Retina (tissue), 1 donor: ENCODE measurements around the gene DHPS.
"Not testable (repeated sequence)": the region's sequence is repeated elsewhere in the genome, so short reads cannot be mapped to it uniquely, and the experiment has no call there.

Source experiments
- DNase-seq: peaks from one replicate; pipeline ENCODE4 v3.0.0-alpha.2; 2016

The DHPS gene

DNA sequence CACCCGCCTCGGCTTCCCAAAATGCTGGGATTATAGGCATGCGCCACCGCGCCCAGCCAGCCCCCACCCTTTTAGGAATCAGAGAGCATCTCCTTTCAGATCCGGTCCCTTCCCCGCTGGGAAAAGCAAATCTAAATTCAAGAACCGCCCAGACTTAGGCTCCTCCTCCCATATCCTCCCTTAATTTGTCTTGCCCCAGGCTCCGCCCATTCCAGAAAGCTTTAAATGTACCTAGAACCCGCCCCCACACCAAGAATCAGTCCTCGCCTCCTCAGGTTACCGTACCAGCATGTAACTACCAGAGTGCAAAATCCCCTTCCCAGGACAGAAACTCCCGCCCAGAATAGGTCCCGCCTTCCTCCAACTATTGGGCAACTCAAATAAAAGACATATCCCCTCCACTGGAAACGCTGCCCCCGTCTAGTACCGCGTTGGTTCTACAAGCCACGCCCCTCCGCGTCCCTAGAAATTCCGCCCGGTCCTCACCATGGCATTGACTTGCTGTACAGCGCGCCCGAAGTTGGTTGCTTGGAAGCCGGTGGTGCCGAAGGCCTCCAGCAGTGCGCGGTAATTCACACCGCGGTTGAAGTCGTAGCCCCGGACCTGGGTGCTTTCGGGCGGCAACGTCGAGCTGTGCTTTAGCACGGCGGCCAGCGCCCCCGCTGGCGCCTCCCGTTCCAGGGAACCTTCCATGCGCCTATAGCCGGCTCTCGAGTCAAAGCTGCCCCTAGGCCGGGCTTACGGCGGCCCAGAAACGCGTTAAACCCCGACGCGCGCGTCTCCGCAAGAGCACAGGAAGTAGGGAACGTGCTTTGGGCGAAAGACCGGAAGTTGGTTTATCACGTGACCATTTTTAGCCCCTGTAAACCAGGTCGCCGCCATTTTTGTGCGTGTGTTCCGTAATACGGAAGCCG, at the start of gene DHPS:
TSS of gene DHPS (minus strand) at position 807 of the 914 bp plus-strand sequence. CDS start at position 693, 114 bp downstream.
- DNase-seq: peak; percentile 97

DNA sequence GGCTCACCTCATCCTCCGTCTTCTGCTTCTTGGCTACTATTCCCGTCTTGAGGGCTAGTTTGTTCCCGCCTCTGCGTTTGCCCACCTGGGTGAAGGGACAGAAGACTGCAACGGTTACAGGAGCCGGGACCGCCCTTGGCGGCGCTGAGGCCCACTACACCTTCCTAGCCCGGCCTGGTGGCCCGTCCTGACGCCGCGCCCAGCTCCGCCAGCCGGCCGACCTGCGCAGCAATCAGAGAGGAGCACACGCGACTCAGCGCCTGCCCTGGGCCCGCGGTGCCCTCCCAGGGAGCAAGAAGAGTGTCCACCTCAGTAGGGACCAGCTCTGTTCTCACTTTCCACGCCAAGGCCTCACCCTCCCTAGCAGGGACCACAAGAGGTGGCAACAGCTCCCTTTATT, 49.7 kb upstream of the DHPS start:
- DNase-seq: no peak

DNA sequence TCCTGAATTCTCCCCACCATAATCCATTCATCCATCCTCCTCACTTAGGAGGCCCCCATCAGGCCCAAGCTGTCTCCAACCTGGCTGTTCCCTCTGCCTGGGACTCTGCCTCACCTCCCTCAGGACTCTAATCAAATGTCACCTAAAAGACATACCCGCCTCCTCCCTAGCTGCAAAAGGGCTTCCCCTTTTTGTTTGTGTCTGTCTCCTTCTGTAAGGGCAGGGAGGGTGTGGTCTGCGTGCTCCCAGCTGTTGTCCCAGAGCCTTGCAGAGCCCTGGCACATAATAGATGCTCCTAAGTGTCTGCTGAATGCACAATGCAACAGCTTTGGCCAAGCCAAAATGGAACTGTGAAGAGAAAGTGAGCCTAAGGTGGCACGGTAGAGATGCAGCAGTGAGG, 48.4 kb upstream of the DHPS start:
- DNase-seq: no peak

DNA sequence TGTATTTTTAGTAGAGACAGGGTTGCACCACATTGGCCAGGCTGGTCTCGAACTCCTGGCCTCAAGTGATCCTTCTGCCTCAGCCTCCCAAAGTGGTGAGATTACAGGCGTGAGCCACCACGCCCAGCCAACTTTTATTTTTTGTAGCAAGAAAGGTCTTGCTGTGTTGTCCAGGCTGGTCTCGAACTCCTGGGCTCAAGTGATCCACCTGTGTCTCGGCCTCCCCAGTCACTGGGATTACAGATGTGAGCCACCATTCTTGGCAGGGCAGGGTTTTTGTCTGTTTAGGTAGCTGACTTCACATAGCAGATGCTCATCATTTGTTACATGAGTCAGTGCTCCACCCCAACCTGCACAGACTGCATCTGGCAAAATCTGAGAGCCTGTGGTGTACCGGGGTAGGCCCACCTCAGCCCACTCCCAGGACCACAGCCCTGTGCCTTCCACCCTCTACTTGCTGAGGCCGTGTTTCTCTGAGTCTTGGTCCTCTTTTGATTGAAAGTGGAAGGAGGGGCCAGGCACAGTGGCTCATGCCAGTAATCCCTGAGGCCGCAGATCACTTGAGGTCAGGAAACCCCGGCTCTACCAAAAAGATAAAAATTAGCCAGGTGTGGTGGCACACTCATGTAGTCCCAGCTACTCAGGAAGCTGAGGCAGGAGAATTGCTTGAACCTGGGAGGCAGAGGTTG, 46.2 kb upstream of the DHPS start:
- no peak for DNase-seq

DNA sequence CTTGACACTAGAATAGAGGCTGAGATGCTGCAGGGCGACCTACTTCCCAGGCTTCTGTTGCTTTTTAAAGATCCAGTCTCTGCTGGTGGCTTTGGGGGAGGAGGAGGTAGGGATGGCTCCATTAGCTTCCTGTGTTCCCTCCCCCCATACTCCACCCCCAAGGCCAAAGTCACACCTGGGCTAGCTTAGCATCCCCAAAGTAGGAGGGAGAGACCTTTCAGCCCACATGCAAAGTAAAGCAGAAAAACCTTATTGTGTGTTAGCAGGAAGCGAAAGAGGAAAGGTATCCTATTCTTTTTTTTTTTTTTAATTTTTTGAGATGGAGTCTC, 45.3 kb upstream of the DHPS start:
- no peak for DNase-seq

DNA sequence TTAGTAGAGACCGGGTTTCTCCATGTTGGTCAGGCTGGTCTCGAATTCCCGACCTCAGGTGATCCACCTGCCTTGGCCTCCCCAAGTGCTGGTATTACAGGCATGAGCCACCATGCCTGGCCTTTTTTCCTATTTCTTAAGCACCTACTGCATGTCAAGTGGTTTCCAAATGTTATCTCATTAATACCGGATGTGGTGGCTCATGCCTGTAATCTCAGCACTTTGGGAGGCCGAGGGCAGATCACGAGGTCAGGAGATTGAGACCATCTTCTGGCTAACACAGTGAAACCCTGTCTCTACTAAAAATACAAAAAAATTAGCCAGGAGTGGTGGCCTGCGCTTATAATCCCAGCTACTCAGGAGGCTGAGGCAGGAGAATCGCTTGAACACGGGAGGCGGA, 43.9 kb upstream of the DHPS start:
- DNase-seq: not testable (repeated sequence)

DNA sequence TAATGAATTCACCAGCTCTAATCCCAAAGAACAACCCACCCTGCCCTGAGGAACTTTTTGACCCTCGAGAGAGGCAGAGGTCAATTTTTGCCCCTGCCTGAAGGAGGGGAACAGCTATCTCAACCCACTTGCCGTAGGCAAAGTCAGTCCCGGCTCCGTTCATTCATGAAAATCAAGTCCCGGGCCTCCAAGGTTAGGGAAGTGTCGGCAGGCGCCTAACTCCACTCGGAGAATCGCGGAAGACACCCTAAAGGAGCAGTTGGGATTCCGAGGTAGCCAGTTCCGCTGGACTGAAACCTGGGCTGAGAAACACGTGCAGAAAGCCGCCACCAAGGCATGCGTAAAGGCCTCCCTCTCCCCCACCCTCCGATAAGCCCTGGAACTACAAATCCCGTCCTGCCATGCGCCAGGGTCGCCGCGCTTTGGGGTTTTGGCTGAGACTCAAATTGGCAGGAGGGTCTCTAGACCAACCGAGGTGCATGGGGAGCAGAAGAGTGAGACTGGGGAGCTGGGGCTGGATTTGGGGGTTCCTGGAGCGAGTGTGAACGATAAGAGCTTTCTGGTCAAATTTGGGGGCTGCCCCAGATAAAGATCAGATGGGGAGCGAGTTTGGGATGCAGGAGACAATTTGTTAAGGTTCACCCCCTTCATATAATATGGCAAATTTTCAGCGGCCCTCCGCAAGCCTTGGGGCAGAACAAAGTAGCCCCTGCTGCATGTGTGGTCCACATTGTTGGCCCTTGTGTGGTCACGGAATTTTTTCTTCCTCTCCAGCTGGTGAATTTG, 42.2 kb upstream of the DHPS start, which contains the start of gene TNPO2:
TSS of gene TNPO2 (minus strand) at position 292 of the 786 bp plus-strand sequence. CDS start 2,955 bp downstream, outside the sequence.
- DNase-seq: peak; percentile 88

DNA sequence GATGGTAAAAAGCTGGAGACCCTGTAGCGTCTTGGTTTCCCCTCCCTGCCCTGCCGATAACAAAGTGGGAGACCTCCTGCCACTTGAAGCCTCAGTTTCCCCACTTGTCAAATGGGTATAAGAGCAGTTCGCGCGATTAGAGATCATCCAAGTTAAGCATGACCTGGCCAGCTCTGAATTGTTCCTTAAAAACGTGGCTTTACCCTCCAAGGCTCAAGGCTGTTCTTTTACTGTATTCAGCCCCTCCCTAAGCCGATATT, 41.6 kb upstream of the DHPS start:
- no peak for DNase-seq

DNA sequence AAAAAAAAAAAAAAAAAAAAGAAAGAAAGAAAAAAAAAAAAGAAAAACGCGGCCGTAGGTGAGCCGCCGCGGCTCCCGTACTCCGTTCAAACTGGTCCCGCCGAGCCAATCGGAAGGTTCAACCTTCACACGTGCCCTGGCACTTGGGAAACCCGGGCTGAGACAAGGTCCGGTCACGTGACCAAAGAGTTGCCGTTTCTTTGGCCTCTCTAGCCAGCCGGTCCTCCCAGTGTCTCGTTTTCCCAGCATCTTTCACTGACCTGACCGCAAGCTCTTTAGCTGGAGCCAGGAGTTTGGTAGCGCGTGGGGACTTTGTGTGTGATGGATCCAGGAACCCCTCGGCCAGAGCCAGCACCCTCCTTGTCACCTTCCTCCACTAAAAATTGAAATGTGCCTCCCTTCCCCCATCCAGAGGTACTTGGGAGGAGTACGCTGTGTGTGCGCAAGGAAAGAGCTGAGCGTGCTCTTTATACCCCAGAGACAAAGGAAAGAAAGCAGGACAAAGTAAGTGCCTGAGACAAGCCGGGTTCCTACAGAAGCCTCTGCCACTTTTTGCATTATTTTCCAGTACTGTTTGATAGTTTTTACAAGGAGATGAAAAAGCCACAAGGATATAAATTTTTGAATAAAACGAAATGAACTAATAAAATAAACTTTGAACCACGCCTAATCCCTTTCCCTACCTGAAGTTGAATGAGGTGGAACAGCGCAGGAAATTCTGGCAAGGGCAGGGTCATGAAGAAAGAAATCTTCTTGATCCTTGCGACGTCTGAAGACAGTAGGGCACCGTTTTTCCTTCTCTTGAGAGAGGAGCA, 41.1 kb upstream of the DHPS start:
- DNase-seq: peak; percentile 97

DNA sequence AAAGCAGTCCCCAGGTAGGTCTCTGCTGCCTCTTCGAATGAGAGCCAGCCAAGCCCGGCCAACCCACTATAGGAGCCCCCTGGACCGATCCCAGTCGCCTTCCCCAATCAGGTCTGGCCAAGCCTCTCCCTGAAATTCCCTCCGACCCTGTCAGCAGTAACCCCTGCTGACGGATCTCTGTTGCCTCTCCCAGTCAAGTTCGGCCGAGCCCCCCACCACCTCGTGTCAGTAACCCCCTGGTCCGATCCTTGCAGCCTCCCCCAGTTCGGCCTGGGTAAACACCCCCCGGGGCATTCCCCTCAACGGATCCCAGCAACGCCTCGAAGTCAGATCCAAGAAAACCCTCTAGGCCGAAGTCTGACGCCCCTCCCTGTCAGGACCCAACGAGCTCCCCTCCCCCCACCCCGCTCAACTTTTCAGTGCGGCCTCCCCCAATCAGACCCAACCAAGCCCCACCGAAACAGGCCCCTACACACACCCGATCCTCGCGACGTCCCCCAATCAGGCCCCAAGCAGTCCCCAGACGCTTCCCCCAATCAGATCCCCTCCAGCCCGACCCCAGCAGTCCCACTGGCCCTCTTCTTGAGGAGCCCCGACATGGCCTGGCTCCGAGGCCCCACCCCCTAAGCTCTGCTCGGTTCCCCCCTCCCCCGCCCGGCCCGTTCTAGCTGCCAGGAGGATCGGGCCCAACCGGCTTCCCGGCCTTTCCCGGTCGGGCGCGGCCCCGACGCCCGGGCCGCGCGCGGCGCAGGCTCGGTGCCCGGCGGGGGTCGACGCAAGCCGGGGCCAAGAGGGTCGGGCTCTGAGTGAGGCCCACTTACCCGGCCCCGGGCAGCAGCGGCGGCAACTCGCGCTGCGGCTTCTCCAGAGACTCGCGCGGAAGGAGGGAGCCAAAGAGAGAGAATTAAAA, 40.2 kb upstream of the DHPS start:
- peak; percentile 55 for DNase-seq

DNA sequence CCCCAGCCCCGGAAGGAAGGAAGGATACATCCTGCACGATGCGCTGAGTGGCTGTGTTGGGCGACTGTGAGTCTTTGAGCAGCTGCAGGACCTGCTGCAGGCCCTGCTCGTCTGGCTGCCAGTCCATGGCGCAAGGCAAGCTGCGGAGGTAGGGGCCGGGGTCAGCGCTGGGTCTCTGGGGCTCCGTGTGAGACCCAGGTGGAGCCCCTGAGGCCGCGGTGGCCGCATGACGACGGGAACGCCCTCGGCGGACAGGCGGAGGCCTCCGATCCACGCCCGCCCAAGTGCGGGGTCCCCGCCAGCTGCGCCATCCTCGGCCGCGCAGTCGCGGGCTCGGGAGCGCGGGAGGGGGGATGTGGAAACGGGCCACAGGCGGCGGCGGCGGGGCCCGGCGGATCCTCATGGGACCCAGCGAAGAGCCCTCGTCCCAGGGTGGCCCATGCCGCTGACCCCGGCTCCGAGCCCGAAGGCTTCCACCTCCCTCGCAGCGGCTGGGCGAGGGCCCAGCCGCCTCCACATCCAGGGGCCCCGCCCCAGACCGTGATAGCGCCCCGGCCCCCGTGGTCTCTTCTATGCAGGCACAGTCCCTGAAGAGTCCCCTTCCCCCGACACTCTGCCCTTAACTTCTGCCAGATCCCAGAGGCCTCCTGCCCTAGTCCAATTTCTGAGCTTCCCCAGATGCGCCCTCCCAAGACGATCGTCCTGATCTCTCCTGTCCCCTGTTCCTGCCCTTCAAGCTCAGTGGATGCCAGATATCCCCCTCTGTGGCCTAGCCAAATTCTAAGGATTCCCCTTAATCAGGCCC, 39.4 kb upstream of the DHPS start:
- DNase-seq: peak; percentile 59

DNA sequence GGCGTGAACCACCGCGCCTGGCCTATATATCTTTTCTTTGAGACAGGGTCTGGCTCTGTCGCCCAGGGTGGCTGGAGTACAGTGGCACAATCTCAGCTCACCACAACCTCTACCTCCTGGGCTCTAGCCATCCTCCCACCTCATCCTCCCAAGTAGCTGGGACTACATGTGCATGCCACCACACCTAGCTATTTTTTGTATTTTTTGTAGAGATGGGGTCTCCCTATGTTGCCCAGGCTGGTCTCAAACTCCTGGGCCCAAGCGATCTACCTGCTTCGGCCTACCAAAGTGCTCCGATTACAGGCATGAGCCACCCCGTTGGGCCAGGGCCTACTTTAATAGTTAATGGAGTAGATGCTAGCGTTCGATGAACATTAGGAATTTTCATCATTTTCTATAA, 38.6 kb upstream of the DHPS start:
- no peak for DNase-seq

DNA sequence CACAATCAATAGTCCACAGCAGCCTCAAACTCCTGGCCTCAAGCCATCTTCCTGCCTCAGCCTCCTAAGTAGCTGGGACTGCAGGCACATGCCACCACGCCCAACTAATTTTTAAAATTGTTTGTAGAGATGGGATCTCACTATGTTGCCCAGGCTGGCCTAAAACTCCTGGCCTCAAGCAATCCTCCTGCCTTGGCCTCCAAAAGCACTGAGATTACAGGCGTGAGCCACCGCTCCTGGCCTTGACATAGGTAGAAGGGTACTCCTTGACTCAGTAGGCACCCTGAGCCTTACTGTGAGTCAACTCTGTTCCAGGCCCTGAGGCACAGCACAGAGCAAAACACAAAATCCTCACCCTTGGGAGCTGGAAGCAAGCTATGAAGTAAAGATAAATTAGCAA, 34.2 kb upstream of the DHPS start:
- DNase-seq: no peak

DNA sequence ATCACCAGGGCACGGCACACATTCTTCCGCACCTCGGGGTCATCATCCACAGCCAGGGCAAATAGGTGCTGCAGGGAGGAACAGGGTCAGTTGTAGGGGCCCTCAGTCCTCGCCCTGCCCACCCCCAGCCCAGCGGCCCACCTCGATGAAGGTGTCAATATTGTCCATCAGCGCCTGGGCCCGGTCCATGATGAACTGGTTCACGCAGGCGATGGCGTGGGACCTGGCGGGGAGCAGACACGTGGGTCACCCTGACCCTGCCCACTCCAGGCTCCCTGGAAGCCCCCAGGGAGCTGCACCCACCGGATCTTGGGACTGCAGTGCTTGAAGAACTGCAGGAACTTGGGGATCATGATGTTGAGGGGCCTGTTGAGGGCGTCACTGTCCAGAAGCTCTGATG, 33.4 kb upstream of the DHPS start:
- DNase-seq: no peak

DNA sequence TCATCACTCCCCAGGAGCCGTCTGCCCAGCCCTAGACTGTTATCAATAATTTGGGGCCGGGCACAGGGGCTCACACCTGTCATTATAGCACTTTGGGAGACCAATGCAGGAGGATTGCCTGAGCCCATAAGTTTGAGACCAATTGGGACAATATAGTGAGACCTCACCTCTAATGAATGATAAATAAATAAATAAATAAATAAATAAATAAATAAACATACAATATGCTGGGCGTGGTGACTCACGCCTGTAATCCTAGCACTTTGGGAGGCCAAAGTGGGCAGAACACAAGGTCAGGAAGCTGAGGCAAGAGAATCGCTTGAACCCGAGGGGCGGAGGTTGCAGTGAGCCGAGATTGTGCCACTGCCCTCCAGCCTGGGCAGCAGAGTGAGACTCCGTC, 31.6 kb upstream of the DHPS start:
- DNase-seq: not testable (repeated sequence)

DNA sequence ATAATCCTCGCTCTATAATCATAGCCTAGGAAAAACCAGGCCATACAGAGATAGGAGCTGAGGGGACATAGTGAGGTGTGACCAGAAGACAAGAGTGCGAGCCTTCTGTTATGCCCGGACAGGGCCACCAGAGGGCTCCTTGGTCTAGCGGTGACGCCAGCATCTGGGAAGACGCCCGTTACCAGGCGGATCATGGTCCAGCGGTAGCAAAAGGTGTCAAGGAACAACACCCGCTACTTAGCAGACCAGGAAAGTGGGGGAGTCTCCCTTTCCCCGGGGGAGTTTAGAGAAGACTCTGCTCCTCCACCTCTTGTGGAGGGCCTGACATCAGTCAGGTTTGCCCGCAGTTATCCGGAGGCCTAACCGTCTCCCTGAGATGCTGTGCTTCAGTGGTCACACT, 30.4 kb upstream of the DHPS start:
- DNase-seq: not testable (repeated sequence)

DNA sequence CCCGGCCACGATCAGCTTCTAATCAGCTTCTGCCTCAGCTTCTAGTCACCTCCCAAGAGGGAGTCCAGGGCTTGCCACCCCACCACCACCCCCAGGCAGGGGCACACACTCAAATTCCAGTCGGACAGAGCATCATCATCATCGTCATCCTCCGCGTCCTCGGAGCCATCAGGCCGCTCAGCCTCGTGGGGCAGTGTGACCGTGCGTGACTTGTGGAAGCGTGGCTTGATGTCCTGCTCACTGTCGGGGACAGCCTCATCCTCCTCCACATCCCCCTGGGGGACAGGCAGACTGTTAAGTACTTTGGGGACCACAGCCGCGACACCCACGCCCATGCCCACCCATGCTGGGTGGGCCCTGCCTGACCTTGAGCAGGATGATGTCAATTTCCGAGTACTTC, 29.5 kb upstream of the DHPS start:
- DNase-seq: no peak

DNA sequence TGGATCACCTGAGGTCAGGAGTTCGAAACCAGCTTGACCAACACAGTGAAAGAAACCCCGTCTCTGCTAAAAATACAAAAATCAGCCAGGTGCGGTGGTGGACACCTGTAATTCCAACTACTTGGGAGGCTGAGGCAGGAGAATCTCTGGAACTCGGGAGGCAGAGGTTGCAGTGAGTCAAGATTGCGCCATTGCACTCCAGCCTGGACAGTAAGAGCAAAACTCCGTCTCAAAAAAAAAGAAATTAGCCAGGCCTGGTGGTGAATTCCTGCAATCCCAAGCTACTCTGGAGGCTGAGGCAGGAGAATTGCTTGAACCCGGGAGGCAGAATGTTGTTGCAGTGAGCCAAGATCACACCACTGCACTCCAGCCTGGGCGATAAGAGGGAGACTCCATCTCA, 27.0 kb upstream of the DHPS start:
- no peak for DNase-seq

DNA sequence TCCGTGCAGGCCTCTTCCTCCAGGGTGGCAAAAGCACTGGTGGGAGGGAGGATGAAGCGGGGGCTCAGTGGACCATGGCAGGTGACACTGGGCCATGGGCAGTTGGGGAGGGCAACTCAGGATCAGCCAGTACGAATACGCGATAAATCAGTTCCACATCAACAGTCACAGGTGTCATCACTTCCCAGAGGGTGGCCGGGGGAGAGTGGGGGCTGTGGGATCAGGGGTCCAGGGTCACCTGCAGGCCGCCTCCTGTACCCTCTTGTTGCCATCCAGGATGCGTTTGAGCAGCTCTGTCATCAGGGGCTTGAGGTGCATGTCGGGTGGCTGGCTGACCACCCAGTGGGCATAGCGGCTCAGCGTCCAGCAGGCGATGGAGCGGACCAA, 24.6 kb upstream of the DHPS start:
- DNase-seq: no peak

DNA sequence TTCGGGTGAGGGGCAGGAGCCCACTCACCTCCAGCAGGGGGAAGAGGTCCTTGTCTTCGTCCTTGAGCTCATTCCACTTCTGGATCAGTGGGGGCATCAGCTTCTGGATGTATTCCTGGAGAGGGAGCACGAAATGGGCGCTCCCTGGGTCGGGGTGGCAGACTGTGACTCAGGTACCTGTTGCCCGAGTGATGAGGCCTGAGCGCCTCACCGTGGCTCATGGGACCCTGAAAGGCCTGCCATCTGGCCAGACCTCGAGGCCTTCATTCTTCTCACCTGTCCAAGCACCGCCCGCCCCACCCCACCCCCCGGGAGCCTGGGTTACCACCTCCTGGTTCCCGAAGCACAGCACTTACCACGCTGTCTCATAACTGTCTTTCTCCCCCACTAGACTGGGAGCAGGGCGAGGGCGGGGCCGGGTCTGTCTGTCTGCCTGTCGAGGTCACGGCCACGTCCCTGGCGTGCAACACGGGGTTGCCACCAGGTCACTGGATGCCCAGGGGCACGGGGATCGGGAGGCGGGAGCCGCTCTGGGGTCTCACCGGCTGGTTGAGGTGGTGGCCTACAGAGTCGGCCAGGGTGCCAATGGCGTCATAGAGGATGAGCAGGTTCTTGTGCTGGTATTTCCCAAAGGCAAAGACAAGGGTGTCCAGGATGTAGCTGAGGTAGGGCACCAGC, 24.1 kb upstream of the DHPS start:
- DNase-seq: no peak
